NCI-H748 treated with DMSO at 0.1 percent for 48 hours (cell line): ENCODE results near the gene LGI4.
"Not testable (repeated sequence)": the region's sequence is repeated elsewhere in the genome, so short reads cannot be mapped to it uniquely, and the experiment has no call there.

Experiments
- DNase-seq: peaks from one replicate; lab custom pipeline; 2025; lab: John Stamatoyannopoulos, UW

LGI4 gene

DNA sequence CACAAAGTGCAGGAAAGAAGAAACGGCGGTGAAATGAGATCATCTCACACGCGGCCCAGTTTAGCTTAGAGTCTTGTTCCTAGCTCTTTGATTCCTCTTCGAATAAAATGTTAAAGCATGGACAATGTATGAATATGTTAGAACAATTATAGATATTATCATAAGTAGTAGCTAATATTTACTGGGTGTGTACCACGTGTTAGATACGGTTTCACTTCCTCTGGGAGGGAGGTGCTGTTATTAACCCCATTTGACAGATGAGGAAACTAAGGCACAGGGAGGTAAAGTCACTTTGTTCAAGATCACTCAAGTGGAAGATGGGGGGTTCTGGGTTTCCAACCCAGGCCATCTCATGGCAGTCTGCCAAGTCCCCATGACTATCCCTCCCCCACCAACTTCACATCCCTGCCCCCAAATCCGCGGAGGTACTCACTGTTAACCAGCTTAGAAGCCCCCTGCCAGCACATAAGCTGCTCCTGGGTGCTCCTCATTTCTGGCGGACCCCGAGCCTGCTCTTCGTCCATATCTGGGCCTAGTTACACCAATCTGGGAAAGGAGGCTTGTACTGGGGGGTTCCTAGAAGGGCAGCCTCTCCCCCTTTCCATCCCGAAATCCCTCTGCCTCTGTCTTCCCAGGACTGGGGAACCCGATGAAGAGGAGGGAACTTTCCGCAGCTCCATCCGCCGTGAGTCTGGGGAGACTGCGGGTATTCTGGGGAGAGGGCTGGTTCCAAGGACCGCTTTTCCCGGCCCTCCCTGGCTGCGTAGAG lies 7.2 kb upstream of the LGI4 start:
- no peak for DNase-seq

- peak; percentile 80 for DNase-seq
Observed at GRCh38 chr19:35140962-35141836, 6.3 kb upstream of the LGI4 start.

DNA sequence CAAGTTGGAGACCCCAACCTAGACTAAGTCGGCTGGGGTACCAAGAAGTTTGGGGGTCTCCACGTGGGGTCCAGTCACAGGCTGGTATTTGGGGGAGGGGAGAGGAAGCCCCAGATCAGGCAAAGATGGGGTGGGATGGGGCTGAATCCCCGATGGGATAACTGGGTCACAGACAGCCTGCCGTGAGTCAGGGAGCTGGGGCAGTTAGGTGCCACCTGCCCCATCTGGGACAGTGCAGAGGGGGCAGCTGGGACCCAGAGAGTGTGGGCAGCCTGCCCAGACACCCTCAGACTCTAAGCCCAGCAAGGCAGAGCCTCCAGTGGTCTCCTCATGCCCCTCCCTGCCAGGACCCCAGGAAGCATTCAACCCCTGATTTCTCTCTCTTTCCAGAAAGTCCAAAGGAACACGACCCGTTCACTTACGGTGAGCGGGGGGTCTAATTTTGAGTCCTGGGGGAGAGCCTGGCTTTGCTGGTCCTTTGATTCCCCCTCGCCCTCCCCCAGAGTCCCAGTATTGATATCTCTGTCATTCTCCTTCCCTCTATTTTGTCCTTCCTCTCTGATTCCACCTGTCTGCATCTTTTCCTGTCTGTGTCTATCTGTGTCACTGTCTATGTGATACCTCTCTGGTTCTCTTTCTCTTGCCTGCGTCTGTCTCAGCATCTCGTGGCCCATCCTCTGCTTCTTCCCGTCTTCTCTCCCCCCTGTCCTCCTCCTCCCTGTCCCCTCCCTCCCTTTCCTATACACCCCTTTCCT lies 5.5 kb upstream of the LGI4 start:
- DNase-seq: no peak

- DNase-seq: no peak
Observed at GRCh38 chr19:35138305-35138892, 3.5 kb upstream of the LGI4 start, which contains the start of gene FXYD1. FXYD1 (plus strand) TSS chr19:35138824; CDS start chr19:35140080, 1,256 bp downstream.

GRCh38 chr19:35136977-35137702 lies 2.3 kb upstream of the LGI4 start:
- DNase-seq: no peak

GRCh38 chr19:35136231-35136630 lies 1.4 kb upstream of the LGI4 start:
- DNase-seq: no peak

DNA sequence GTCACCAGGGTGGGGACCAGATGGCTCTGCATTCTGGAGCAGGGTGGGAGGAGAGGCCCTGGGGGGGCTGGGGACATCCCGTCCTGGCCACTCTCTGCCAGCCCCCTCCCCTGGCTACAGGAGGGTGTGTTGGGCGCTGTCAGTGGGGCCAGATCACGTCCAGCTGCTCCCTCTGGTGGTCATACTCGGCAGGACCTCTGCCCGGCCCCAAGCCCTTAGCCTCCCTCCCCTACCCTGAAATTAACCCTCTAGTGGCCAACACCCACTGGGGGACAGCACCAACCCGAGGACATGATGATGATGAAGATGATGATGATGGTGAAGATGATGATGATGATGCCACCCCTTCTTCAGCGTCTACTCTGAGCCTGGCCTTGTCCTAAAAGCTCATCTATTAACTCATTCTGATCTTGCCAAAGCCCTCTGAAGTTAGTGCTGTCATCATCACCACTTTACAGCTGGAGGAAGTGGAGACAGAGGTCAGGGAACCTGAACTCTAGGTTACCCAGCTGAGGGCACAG lies 590 bp upstream of the LGI4 start:
- peak; percentile 21 for DNase-seq

GRCh38 chr19:35133826-35134225 lies 1.0 kb downstream of the LGI4 start:
- no peak for DNase-seq

DNA sequence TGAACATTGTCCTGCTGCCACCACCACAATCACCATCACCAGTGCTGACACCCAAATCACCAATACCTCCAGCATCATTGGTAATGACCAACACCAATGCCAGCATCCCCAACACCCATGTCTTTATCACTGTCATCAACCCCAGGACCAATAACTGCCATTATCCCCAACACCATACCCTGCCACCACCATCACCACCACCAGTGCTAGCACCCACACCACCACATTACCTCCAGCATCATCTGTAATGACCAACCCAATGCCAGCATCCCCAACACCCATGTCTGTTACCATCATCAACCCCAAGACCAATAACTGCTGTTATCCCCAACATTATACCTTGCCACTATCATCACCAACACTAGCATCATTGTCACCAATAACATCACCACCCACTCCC lies 2.6 kb downstream of the LGI4 start:
- no peak for DNase-seq

- no peak for DNase-seq
Observed at GRCh38 chr19:35130761-35131720, 3.8 kb downstream of the LGI4 start.

- DNase-seq: not testable (repeated sequence)
Observed at GRCh38 chr19:35129724-35130274, 5.1 kb downstream of the LGI4 start.

- no peak for DNase-seq
Observed at GRCh38 chr19:35128398-35129057, 6.3 kb downstream of the LGI4 start.

- DNase-seq: no peak
Observed at GRCh38 chr19:35127871-35128270, 7.0 kb downstream of the LGI4 start.

DNA sequence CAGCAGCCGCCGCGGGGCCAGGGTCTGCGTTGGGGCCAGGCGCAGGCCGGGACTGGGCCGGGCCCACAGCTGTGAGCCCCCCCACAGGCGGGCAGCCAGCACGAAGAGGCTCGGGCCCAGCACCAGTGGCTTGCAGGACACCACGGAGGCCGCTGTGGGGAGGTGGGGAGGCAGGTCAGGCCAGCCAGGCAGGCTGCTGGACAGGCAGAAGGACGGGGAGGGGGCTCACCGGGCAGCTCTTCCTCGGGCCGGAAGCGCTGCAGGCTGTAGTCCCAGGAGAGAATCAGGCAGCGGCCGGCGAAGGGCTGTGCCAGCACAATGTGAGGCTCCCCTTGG lies 8.3 kb downstream of the LGI4 start:
- DNase-seq: no peak

- no peak for DNase-seq
Observed at GRCh38 chr19:35125749-35126623, 8.9 kb downstream of the LGI4 start.

- no peak for DNase-seq
Observed at GRCh38 chr19:35125270-35125717, 9.6 kb downstream of the LGI4 start.

GRCh38 chr19:35124098-35125060 lies 10.5 kb downstream of the LGI4 start:
- peak; percentile 86 for DNase-seq
